Activated T-cell treated with anti-CD3 and anti-CD28 coated beads for 4 hours (primary cell): ENCODE data around the gene CEP131.

Source experiments
- DNase-seq: peaks from one replicate; pipeline ENCODE4 v3.0.0-alpha.2; 2020

Gene CEP131

GRCh38 chr17:81221371-81221841, 1.4 kb downstream of the CEP131 start:
- DNase-seq, result no peak

DNA sequence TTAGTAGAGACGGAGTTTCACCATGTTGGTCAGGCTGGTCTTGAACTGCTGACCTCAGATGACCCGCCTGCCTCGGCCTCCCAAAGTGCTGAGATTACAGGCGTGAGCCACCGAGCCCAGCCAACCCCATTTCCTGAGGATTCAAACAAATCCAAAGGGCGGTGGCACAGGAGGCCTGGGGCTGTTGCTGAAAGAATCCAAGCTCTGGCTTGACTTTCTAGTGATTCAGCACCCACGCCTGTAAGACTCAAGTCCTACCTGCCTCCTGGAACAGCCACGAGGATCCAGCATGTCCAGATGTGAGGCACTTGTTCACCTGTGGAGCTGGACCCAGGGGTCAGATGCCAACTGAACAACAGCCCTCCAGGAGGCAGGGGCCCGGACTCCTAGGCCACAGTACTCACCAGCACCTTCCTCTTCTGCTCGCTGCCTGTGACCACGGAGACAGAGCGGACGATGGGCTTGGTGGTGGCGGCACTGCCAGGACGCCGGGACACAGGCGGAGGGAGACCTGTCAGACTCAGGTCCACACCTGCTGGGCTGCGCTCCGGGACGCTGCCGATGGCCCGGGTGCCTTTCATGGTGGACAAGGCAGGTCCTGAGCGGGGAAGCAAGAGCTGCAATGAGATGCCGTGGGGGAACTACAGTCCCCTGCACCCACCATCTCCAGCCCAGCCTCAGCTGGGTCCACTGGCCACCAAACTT, 3.1 kb downstream of the CEP131 start:
- DNase-seq, result no peak

DNA sequence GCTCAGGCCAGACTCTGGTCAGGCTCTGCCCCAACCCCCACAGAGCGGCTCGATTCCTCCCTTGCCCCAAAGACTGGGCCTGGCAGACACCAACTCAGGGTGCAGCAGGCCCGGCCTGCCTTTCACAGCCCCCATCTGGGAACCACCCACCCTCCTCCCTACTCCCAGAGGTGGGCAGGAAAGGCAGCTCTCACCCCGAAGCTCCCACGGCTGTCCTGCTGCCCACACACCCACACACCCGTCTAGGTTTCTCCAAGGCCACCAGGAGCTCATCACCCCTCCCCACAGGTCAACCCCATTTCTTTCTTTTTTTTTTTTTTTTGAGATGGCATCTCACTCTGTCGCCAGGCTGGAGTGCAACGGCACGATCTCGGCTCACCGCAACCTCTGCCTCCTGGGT, 3.8 kb downstream of the CEP131 start:
- DNase-seq, result no peak

- no peak for DNase-seq
These were observed 4.3 kb downstream of the CEP131 start for GRCh38 chr17:81218459-81218858.

GRCh38 chr17:81217491-81217890, 5.3 kb downstream of the CEP131 start:
- DNase-seq, result no peak

DNA sequence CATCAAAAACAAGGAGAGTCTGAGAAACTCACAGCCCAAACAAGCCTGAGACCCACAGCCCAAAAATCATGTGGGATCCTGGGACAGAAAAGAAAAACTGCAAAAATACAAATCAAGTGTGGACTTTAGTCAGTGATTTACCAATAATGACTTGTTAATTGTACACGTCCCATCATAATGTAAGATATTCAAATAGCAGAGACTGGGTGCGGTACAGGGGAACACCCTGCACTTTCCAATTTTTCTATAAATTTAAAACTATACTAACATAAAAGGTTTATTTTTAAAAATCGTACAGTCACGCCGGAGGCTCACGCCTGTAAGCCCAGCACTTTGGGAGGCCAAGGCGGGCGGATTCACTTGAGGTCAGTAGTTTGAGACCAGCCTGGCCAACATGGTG, 8.8 kb downstream of the CEP131 start:
- no peak for DNase-seq

DNA sequence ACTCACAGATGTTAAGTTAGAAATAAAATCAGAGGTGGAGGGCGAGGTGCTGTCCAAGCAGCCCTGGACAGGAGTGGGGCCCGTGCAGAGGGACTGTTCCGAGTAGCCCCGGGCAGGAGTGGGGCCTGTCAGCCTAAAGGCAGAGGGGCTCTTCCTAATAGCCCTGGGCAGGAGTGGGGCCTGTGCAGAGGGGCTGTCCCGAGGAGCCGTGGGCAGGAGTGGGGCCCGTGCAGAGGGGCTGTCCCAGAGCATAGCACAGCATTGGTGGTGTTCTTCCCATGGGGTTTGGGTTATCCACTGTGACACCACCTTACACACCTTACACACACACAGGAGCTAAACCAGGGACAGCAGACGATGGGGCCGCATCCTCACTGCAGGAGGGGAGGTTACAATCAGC, 10.4 kb downstream of the CEP131 start:
- no peak for DNase-seq

DNA sequence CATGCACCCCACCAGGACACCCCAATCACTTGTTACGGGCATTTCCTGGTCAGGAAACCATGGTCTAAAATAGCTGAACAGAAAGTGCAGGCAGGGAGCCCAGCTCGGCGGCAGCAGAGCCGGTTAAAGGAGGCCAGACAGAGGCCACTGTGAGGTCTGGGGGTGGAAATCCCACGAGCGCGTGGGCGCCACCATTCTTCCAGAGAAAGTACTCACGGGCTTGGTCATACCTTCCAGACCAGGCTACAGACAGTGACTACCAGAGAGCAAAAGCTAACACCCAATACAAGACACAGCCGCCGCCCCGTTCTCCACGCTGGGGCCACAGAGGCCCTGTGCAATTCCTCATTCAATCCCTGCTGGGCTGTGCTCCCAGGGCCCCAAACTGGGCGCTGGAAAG, 11.9 kb downstream of the CEP131 start:
- no peak for DNase-seq

DNA sequence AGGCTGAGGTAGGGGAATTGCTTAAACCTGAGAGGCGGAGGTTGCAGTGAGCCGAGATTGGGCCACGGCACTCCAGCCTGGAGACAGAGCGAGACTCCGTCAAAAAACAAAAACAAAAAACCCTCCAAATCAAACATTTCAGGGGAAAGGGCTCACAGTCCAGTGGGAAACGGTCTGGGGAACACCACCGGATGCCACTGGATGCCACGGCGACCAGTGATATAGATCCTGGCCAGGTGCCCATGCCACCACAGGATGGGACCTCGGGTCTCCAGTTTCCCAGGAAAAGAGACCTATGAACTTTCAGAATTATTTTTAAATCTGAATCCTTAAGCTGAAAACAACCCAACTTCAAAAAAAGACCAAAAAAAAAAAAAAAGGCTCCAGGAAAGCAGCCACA, 12.3 kb downstream of the CEP131 start:
- DNase-seq, result no peak

- no peak for DNase-seq
These were observed 13.6 kb downstream of the CEP131 start for GRCh38 chr17:81209141-81209540.

DNA sequence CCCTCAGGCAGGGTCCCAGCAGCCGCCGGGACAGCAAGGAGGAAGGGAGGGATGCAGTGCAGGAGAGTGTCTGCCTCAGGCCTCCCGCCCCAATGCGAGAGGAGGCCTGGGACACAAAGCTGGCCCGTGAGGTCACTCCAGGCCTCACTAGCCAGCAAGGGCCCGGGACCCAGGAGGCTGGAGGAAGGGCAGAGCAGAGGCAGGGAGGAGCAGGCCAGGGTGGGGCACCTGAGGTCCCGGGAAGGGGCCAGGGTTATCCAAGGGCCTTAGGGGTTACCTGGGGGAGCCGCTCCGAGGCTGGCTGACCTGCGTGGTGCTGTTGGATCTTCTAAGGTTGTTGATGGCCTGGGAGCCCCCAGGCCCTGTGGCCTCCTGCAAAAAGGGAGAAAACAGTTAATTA, 14.1 kb downstream of the CEP131 start:
- DNase-seq, result no peak

DNA sequence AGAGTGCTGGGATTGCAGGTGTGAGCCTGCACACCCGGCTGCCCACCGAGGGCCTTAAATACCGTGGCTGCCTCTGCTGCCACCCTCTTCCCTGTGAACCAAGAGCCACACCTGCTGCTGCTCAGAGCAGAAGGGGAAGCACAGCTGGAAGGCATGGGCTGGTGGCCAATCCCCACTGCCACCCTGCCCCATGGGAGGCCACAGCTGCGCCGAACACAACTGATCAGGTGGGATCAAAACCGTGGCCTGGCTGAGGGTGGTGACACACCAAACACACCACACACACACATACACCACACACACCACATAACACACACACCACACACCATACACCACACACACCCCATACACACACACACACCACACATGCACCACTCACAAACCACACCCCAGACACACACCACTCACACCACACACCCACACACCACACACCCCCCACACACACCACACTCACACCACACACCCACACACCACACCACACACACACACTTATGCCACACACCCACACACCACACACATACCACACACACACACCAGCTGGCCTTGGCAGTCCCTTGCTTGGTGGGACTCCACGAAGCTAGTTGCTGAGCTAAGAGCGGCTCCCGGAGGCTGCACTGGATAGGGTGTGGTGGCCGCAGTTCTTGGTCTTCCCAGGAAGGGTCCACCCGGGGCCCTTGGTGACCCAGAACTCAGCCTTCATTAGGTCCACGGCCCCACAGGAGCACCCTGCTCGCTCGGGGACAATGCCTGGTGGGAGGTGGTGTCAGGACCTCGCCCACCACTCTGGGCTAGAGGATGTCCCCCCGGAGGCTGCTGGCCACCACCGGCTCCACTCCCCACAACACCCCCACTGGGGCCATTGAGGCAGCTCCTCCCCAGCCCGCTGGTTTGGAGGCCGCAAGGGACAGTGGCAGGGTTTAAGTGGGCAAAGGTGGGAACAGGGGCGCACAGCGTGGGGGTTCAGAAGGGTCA, 14.9 kb downstream of the CEP131 start:
- no peak for DNase-seq

- DNase-seq, result no peak
These were observed 16.1 kb downstream of the CEP131 start for GRCh38 chr17:81206657-81207056.

DNA sequence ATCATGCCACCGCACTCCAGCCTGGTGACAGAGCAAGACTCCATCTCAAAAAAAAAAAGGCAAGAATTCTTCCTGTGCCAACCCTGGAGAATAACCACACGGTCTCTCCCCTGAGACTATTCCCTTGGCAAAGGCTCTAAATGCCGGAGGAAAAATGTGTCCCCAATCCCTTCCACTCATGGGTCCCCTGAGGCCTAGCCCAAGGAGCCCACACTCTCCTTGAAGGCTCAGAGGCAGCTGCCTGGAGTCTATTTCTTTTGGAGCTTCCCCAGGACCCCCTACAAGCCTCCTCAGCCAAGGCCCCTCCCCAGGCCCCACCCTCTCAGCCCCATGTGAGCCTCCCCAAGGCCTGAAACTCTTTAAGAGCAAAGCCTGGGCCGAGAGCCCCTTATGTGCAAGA, 16.6 kb downstream of the CEP131 start:
- no peak for DNase-seq

- no peak for DNase-seq
These were observed 18.2 kb downstream of the CEP131 start for GRCh38 chr17:81204578-81204977.

- DNase-seq, result no peak
These were observed 19.6 kb downstream of the CEP131 start for GRCh38 chr17:81203136-81203535.

GRCh38 chr17:81202318-81202717, 20.4 kb downstream of the CEP131 start:
- DNase-seq, result no peak

DNA sequence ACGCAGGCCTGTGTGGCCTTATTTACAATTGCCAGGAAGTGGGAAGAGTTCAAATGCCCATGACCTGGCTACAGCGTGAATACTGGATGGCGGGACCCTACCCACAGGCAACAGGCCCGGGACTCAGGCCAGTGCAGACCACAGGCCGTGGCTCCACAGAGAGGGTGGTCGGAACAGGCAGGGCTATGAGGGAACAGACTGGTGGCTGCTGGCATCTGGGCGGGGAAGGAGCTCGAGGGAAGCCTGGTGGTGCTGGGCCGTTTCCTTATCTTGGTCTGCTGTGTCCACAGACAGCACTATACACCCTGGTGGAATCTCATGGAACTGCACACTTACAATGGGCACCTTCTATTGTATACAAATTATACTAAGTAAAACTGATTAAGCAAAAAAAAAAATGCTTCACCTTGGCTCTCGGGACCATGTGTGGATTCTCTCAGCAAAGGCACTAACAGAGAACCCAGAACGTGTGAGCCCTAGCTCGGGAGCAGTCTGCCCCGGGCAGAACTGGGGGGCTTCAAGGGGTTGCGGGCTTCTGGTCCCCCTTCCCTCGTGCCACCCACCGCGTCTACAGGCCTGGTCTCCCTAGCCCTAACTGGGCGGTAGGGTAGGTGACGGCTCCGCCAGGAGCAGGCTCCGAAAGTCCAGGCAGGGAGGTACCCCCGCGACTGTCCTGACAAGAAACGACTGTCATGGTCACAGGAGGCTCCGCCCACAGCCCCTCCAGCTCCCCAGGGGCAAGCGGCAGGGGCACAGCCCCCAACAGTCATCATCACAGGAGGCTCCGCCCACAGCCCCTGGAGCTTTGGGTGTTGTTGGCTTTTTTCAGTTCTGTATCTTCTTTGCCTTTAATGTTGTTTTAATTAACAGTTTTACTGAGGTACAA, 21.8 kb downstream of the CEP131 start:
- no peak for DNase-seq

DNA sequence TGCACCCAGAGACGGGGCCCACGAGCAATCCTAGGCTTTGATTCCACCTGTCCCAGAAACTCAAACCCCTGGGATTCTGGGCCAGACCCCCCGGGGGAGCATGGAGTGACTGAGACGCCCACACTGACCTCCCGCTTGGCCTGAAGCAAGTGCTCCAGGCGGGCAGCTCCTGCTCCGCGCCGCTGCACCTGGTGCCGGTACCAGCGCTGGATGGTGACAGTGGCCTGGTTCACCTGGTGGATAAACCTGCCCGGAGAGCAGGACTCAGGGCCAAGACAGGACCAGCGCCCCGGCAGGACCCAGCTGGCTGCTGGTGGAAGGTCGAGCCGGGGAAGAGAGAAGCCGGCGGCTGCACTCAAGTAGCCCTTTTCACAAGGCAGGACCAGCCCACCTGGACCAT, 22.6 kb downstream of the CEP131 start:
- DNase-seq, result no peak

- DNase-seq, result no peak
These were observed 23.3 kb downstream of the CEP131 start for GRCh38 chr17:81199482-81199830.

- no peak for DNase-seq
These were observed 23.8 kb downstream of the CEP131 start for GRCh38 chr17:81198826-81199481.

DNA sequence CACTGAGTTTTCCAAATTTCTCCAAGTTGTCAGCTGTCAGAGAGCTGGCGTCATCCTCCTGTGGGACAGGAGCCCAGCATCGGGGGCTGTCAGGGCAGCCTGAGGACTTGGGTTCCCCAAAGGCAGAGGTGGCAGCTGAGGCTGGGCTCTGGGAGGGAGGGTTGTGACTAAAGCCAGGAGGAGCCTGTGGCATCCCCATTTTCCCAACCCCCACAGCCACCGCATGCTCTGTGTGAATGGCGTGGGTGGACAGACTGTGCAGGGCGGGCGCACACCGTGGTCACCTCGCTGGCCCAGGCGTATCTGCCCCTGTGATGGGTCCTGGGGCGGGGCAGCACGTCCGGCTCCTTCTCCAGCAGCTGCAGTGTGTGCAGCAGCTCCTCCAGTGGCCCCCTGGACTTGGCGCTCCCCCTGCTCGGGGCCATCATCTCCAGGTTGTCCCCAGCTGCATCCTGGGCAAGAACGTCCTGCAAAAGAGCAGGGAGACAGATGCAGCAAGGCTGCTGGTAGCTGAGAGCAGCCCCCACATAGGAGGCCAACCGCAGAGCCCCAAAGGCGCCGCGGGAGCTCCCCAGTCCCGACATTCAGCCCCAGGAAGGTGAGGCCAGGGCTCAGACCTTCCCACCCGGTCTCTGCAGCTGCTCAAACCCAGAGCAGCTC, 24.8 kb downstream of the CEP131 start:
- DNase-seq, result no peak
